K562 (cell line): ENCODE data around the gene IL25. TPM values are rescaled to one million over a fixed set of nuclear protein-coding genes. Genes with fewer than 3 reads are reported as not detected.

Source experiments
- ATAC-seq: fragments of 200-7000 bp; cut with Tn5 transposase; 3 replicates; pipeline ENCODE4 v1.9.1; 2020; ENCODE audit warnings: moderate library complexity
- BruUV-seq: library from RNA; stranded (reverse); fragments of 400-500 nt; replicated peaks from 2 replicates; lab custom pipeline; 2021; lab: Mats Ljungman, UMichigan
- CTCF ChIA-PET: fragments of 300-600 bp; formaldehyde crosslinking; extraction: SDS; loops from one replicate; lab custom pipeline; 2021; ENCODE audit warnings: low intra/inter-chr PET ratio; lab: Yijun Ruan, JAX
- POLR2A ChIA-PET: fragments of 300-600, 350-650 bp; sonication (Branson Sonifier 250); formaldehyde crosslinking; extraction: SDS; loops from one replicate; lab custom pipeline; 2021; ENCODE audit warnings: antibody characterized with exemption, inconsistent platforms; lab: Yijun Ruan, JAX
- DNase-seq, 4 experiments: peaks; one replicate each; pipeline versions ENCODE4 v3.0.0 to v3.0.0-alpha.2; 2011 to 2018; ENCODE audit warnings: low spot score in 3 of 4, mixed read lengths in 3 of 4; ENCODE audit errors: extremely low read depth in 1 of 4
- FAIRE-seq: peaks from 2 replicates; lab custom pipeline; 2011; peaks lifted over from hg19 to GRCh38; lab: Jason Lieb, UNC
- H2AFZ ChIP-seq: 2 replicates; pipeline ENCODE4 v1.6.0; 2011; ENCODE audit warnings: low read depth, low read length, control low read depth, inconsistent platforms
- H3K27ac ChIP-seq: fragments of 200-600 bp; 3 replicates; pipeline ENCODE4 v1.8.0; 2011; ENCODE audit warnings: low read depth, mild to moderate bottlenecking, control low read depth, inconsistent platforms, low read length, moderate library complexity, mixed read lengths; ENCODE audit errors: extremely low read depth
- H3K27me3 ChIP-seq, 2 experiments: fragments of 300-600 bp in 1 of 2; 2 replicates in 1 of 2; 3 replicates in 1 of 2; pipeline versions ENCODE4 v1.6.0 to v1.8.0; 2011; ENCODE audit warnings: inconsistent platforms in 2 of 2, low read length in 2 of 2, mild to moderate bottlenecking in 1 of 2, mixed read lengths in 1 of 2, moderate library complexity in 1 of 2; ENCODE audit not compliant: control insufficient read depth in 2 of 2, insufficient read depth in 2 of 2
- H3K36me3 ChIP-seq: fragments of 300-600 bp; 3 replicates; pipeline ENCODE4 v1.8.0; 2011; ENCODE audit warnings: mild to moderate bottlenecking, low read length, inconsistent platforms; ENCODE audit not compliant: control insufficient read depth, insufficient read depth
- H3K4me1 ChIP-seq, 2 experiments: fragments of 200-600 bp in 1 of 2; replicated peaks in 1 of 2; 2 replicates in 1 of 2; 3 replicates in 1 of 2; pipeline versions ENCODE4 v1.5.1 to v1.8.0; 2011; ENCODE audit warnings: inconsistent platforms in 2 of 2, low read length in 2 of 2, mild to moderate bottlenecking in 1 of 2, mixed read lengths in 1 of 2, moderate library complexity in 1 of 2; ENCODE audit not compliant: control insufficient read depth in 2 of 2, insufficient read depth in 2 of 2
- H3K4me2 ChIP-seq: 2 replicates; pipeline ENCODE4 v1.6.1; 2011; ENCODE audit warnings: low read length, control low read depth, inconsistent platforms, mixed read lengths; ENCODE audit not compliant: insufficient read depth
- H3K4me3 ChIP-seq: fragments of 200-600 bp; sonication (generic), shearing (Covaris generic); 2 replicates; pipeline ENCODE4 v1.5.1; 2016; ENCODE audit warnings: control low read depth, inconsistent platforms
- H3K79me2 ChIP-seq: fragments of 200-600 bp; 3 replicates; pipeline ENCODE4 v1.8.0; 2011; ENCODE audit warnings: low read length, inconsistent platforms; ENCODE audit not compliant: control insufficient read depth, insufficient read depth
- H3K9ac ChIP-seq, 2 experiments: 2 replicates each; pipeline versions ENCODE4 v1.6.0 to v1.6.1; 2011; ENCODE audit warnings: low read depth in 2 of 2, low read length in 2 of 2, control low read depth in 1 of 2, inconsistent platforms in 1 of 2, mild to moderate bottlenecking in 1 of 2, mixed read lengths in 1 of 2; ENCODE audit not compliant: insufficient read depth in 1 of 2
- H3K9me1 ChIP-seq: one replicate; pipeline ENCODE4 v1.6.0; 2011; ENCODE audit warnings: inconsistent platforms, mild to moderate bottlenecking, low read length, moderate library complexity; ENCODE audit not compliant: control insufficient read depth, insufficient read depth
- H3K9me3 ChIP-seq: replicated peaks from 2 replicates; pipeline ENCODE4 v1.5.1; 2011; ENCODE audit warnings: low read depth, low read length, inconsistent platforms; ENCODE audit not compliant: control insufficient read depth, insufficient read depth
- H4K20me1 ChIP-seq: replicated peaks from 2 replicates; pipeline ENCODE4 v1.6.1; 2011; ENCODE audit warnings: low read length, inconsistent platforms, mixed read lengths; ENCODE audit not compliant: control insufficient read depth, insufficient read depth
- CBFB ChIP-seq: sonication (generic); formaldehyde crosslinking; IDR thresholded peaks from 2 replicates; pipeline ENCODE4 v1.4.0; 2020; ENCODE audit warnings: mild to moderate bottlenecking, missing genetic modification reagents
- CHD4 ChIP-seq: fragments of 200-600 bp; sonication (generic); IDR thresholded peaks from 3 replicates; pipeline ENCODE4 v1.6.1; 2012; ENCODE audit warnings: low read depth, mild to moderate bottlenecking, mixed read lengths, low read length, inconsistent platforms; ENCODE audit not compliant: insufficient read depth, insufficient replicate concordance, poor library complexity, severe bottlenecking
- CREM ChIP-seq: IDR thresholded peaks from 2 replicates; pipeline ENCODE4 v1.6.1; 2014; ENCODE audit warnings: antibody characterized with exemption, low read depth
- MAFG ChIP-seq: fragments of 450-650 bp; conservative IDR thresholded peaks from 2 replicates; pipeline ENCODE4 v1.6.1; 2016; ENCODE audit warnings: missing genetic modification characterization, missing compliant biosample characterization
- RBFOX2 ChIP-seq: fragments of 200-400 bp; formaldehyde crosslinking; IDR thresholded peaks from 2 replicates; pipeline ENCODE4 v1.6.1; 2017; ENCODE audit warnings: low read depth, mild to moderate bottlenecking, low read length, moderate library complexity
- RBM15 ChIP-seq: fragments of 200-400 bp; formaldehyde crosslinking; IDR thresholded peaks from 2 replicates; pipeline ENCODE4 v1.6.1; 2018; ENCODE audit warnings: mild to moderate bottlenecking, low read length, moderate library complexity; ENCODE audit not compliant: insufficient read depth
- SIN3A ChIP-seq, 2 experiments: fragments of 150-350 bp in 1 of 2; IDR thresholded peaks; 2 replicates each; pipeline ENCODE4 v1.6.1; 2011 to 2016; ENCODE audit warnings: borderline replicate concordance in 2 of 2, low read depth in 2 of 2, low read length in 2 of 2, mild to moderate bottlenecking in 2 of 2, moderate library complexity in 2 of 2; ENCODE audit not compliant: control insufficient read depth in 1 of 2
- THRAP3 ChIP-seq: fragments of 450-650 bp; IDR thresholded peaks from 2 replicates; pipeline ENCODE4 v1.6.1; 2016; ENCODE audit warnings: mild to moderate bottlenecking, inconsistent platforms, borderline replicate concordance
- ZEB2 ChIP-seq: fragments of 450-650 bp; IDR thresholded peaks from 2 replicates; pipeline ENCODE4 v1.6.1; 2016
- ZNF408 ChIP-seq: fragments of 250-450 bp; sonication (Bioruptor Pico); IDR thresholded peaks from 2 replicates; pipeline ENCODE4 v1.4.0; 2020; ENCODE audit warnings: low read depth, mild to moderate bottlenecking, moderate library complexity
- WGBS: fragments of 100-300 bp; shearing (Covaris generic); methylation state at CpG from one replicate; pipeline ENCODE4 v1.1.6; 2016; ENCODE audit warnings: low coverage, mixed read lengths; ENCODE audit not compliant: insufficient coverage; ENCODE audit errors: missing lambda C conversion rate; 5-methylcytosine and 5-hydroxymethylcytosine counted together
- in situ Hi-C: fragments of 300-500 bp; cut with MboI; formaldehyde crosslinking; loops from 4 replicates; pipeline ENCODE4 v1.15.0; 2018; ENCODE audit warnings: inconsistent platforms, mixed read lengths
- intact Hi-C: fragments of 100-400 bp; cut with micrococcal nuclease; formaldehyde crosslinking; loops from 2 replicates; pipeline ENCODE4 v1.14.2; 2022
- polyA plus RNA-seq, 8 experiments: library from polyadenylated mRNA; depleted of rRNA in 4 of 8; stranded (reverse) in 5 of 8; unstranded in 3 of 8; fragments of >200 nt; fragmentation: Nextera tagmentation in 2 of 8; fragmentation: Illumina TruSeq in 1 of 8; extraction: Ambion mirVana in 2 of 8; extraction: Trizol in 1 of 8; gene quantifications; 2 replicates each; pipeline versions ENCODE4 v1.2.1 to v1.2.3, GENCODE V29; 2011 to 2014; ENCODE audit warnings: inconsistent platforms in 1 of 8, missing spikeins in 1 of 8
- total RNA-seq, 7 experiments: library from RNA; depleted of rRNA in 6 of 7; stranded (reverse); fragments of >200 nt in 6 of 7; fragmentation: Illumina TruSeq in 2 of 7; extraction: Trizol in 2 of 7; gene quantifications; 2 replicates each; pipeline versions ENCODE4 v1.2.1 to v1.2.3, GENCODE V29; 2011 to 2021; ENCODE audit warnings: low replicate concordance in 1 of 7
- TF ChIP-seq, protein P1 (sequence below): fragments of 450-650 bp; IDR thresholded peaks from 2 replicates; pipeline ENCODE4 v1.6.1; 2016
- TF ChIP-seq, protein P2 (sequence below): sonication (generic); formaldehyde crosslinking; IDR thresholded peaks from 2 replicates; pipeline ENCODE4 v1.8.0; 2022; ENCODE audit warnings: missing genetic modification reagents, mild to moderate bottlenecking, borderline replicate concordance
- TF ChIP-seq, protein P3 (sequence below): fragments of 250-450 bp; sonication (Bioruptor Pico); IDR thresholded peaks from 2 replicates; pipeline ENCODE4 v1.4.0; 2020
- TF ChIP-seq, protein P4 (sequence below): fragments of 450-650 bp; formaldehyde crosslinking; IDR thresholded peaks from 2 replicates; pipeline ENCODE4 v1.4.0; 2020; ENCODE audit warnings: mild to moderate bottlenecking, moderate library complexity
- TF ChIP-seq, protein P5 (sequence below): sonication (generic); formaldehyde crosslinking; IDR thresholded peaks from 2 replicates; pipeline ENCODE4 v1.8.0; 2022; ENCODE audit warnings: missing genetic modification reagents, mild to moderate bottlenecking, moderate library complexity, borderline replicate concordance

IL25 gene
- total and polyA plus RNA-seq, 9 of the 15 experiments (the other 6 are each of a cell fraction or from before 2014, with no cell fraction given): not detected

DNA sequence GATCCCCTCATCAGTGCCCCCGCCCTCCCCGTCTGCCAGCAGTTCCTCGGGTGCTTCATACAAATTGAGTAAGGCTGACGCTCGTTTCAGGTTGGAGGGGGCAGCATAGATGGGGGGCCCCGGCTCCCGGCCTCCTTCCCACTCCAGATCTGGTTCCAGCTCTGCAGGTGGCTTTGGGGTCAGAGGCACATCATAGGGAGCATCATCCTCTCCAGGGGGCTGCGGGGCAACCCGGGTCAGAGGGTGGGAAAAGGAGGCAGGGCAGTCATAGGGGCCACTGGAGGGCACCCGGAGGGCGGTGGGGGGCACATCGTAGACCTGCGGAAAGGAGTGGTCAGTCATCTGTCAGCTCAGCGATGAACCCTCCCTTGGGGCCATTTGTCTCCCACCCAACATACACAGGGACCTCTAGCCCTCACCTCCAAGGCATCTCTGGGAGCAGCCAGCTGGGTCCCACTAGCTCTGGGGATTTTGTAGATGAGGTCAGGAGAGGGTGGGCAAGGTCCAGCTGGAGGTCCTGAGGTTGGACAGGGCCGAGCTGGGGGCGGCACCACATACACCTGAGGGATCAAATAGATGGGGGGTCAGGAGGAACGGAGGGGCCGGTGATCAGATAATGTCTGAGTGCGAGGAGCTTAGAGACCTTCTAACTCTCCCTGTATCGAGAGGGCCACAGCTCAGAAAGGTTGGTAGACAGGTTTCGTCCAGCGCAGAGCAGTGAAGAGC lies 12.7 kb upstream of the IL25 start:
- in situ Hi-C loops (no loop called here), intact Hi-C loops (loop anchor here (2.0 kb wide), 1 partner anchor 31 kb away; no protein-coding TSS in a partner anchor)
- no peak for FAIRE-seq
- ChIA-PET POLR2A (interaction anchor here (0.6 to 1.4 kb wide), 3 partner anchors 39 to 150 kb away, joined by 4 to 5 read pairs (median 4); partner anchors contain the start of gene PABPN1), CTCF (no interaction called here)
- no peak for DNase-seq
- Histone ChIP-seq H4K20me1 (no peaks in the 10 kb centered on the region; the same call in 1 of the 2 replicates), H2AFZ (no peak overlapping the region), H3K79me2 (no peaks in the 10 kb centered on the region), H3K4me3 (no peak overlapping the region), H3K9me1 (no peaks in the 10 kb centered on the region), H3K27me3 (peaks cover 10 to 56% of the 10 kb centered on the region in 2 experiments), H3K36me3 (no peaks in the 10 kb centered on the region), H3K9ac (no peak overlapping the region), H3K27ac (no peak overlapping the region), H3K4me1 (peaks cover 0 to 7% of the 10 kb centered on the region in 2 experiments; a peak in 3 of 5 replicates), H3K4me2 (no peak overlapping the region), H3K9me3 (no peaks in the 10 kb centered on the region)
- 15% methylated on average over 12 of the region's 22 CpGs for WGBS
- no peak for ATAC-seq
- TF ChIP-seq RBM15 (no peak), CBFB (no peak), RBFOX2 (no peak), SIN3A (IDR thresholded peaks at IDR 0.05; ENCODE audit: borderline replicate concordance in 2 of 2, control insufficient read depth in 1 of 2, low read depth in 2 of 2, low read length in 2 of 2) (no peak), CHD4 (no peak), MAFG (tag) (no peak), ZNF408 (CRISPR knock-in tag) (no peak), ZEB2 (no peak), THRAP3 (no peak), CREM (no peak)
- TF ChIP-seq, protein P1, sequence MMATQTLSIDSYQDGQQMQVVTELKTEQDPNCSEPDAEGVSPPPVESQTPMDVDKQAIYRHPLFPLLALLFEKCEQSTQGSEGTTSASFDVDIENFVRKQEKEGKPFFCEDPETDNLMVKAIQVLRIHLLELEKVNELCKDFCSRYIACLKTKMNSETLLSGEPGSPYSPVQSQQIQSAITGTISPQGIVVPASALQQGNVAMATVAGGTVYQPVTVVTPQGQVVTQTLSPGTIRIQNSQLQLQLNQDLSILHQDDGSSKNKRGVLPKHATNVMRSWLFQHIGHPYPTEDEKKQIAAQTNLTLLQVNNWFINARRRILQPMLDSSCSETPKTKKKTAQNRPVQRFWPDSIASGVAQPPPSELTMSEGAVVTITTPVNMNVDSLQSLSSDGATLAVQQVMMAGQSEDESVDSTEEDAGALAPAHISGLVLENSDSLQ: no peak
- TF ChIP-seq, protein P2, sequence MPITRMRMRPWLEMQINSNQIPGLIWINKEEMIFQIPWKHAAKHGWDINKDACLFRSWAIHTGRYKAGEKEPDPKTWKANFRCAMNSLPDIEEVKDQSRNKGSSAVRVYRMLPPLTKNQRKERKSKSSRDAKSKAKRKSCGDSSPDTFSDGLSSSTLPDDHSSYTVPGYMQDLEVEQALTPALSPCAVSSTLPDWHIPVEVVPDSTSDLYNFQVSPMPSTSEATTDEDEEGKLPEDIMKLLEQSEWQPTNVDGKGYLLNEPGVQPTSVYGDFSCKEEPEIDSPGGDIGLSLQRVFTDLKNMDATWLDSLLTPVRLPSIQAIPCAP: no peak
- TF ChIP-seq, protein P3, sequence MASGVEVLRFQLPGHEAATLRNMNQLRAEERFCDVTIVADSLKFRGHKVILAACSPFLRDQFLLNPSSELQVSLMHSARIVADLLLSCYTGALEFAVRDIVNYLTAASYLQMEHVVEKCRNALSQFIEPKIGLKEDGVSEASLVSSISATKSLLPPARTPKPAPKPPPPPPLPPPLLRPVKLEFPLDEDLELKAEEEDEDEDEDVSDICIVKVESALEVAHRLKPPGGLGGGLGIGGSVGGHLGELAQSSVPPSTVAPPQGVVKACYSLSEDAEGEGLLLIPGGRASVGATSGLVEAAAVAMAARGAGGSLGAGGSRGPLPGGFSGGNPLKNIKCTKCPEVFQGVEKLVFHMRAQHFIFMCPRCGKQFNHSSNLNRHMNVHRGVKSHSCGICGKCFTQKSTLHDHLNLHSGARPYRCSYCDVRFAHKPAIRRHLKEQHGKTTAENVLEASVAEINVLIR (CRISPR knock-in tag): no peak
- TF ChIP-seq, protein P4, sequence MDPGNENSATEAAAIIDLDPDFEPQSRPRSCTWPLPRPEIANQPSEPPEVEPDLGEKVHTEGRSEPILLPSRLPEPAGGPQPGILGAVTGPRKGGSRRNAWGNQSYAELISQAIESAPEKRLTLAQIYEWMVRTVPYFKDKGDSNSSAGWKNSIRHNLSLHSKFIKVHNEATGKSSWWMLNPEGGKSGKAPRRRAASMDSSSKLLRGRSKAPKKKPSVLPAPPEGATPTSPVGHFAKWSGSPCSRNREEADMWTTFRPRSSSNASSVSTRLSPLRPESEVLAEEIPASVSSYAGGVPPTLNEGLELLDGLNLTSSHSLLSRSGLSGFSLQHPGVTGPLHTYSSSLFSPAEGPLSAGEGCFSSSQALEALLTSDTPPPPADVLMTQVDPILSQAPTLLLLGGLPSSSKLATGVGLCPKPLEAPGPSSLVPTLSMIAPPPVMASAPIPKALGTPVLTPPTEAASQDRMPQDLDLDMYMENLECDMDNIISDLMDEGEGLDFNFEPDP (CRISPR knock-in tag): no peak
- TF ChIP-seq, protein P5, sequence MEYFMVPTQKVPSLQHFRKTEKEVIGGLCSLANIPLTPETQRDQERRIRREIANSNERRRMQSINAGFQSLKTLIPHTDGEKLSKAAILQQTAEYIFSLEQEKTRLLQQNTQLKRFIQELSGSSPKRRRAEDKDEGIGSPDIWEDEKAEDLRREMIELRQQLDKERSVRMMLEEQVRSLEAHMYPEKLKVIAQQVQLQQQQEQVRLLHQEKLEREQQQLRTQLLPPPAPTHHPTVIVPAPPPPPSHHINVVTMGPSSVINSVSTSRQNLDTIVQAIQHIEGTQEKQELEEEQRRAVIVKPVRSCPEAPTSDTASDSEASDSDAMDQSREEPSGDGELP (CRISPR knock-in tag): no peak
- BruUV-seq: no TSS peak
